HG03378 (cell line): ENCODE data around the gene FHL2.

Experiments
- ATAC-seq: cut with Tn5 transposase; IDR thresholded peaks from one replicate; pipeline ENCODE4 v1.9.1; 2021; ENCODE audit warnings: mild to moderate bottlenecking, moderate library complexity; ENCODE audit not compliant: unreplicated experiment

FHL2 gene

GRCh38 chr2:105397953-105398335, 907 bp downstream of the FHL2 start:
- ATAC-seq: no peak

DNA sequence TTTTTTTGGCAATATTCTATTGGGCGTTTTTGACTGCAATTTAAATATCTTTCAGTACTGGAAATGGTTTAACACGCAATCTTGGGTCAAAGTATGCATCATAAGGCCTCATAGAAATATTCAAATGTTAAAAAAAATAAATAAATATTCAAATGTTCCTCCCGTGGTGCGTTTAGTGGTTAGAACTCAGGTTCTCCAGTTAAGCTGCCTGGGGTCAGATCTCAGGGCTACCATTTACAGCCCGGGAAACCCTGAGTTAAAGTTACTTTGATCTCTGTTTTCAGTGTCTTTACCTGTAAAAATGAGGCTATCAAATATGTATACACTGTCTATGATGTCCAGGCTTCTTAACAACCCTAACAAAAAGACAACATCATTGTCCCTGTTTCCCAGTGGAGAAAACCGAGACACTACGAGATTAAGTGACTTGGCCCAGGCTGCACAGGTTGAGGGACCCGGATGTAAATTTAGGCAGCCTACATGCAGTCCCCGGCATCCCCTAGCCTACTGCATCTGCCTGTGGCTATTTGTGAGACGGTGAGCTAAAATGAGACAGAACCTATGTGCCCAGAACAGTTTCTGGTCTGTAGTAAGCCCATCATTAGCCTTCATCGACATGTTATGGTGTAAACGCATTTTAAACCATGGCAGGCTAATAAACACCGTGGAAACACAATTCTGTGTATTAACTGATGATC, 1.7 kb downstream of the FHL2 start:
- no peak for ATAC-seq

- ATAC-seq: no peak
Measured at GRCh38 chr2:105396254-105397024, 2.4 kb downstream of the FHL2 start.

GRCh38 chr2:105395691-105396090, 3.2 kb downstream of the FHL2 start:
- ATAC-seq: no peak

DNA sequence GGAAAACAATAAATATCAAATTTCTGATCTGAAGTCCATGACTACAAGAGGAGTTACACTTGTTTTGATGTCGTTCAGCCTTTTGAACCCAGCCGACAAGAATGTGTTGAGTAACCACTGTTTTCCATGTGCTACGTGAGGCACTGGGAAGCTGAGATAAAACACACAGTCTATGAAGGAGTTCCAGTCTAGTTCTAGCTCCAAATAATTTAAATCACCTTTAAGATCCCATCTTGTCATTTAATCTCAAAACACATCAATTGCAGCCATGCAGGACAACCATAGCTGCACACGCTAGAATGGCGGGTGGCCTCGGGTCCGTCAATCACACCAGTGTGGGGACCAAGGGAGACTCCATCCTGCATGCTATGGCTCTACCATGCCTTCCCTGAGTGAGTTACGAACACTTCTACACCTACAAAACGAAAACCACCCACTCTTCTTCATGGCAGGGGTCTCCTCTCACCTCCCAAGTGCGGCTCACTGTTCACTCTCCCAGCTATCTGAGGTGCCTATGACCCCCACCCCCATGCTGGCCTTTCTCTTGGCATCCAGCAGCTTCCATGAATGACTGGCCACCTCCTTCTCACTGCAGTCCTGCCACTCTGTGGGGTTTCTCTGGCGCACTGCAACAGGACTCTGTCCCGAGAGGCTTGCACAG, 3.8 kb downstream of the FHL2 start:
- no peak for ATAC-seq

- ATAC-seq: no peak
Measured at GRCh38 chr2:105393373-105394055, 5.3 kb downstream of the FHL2 start.

GRCh38 chr2:105391763-105392662, 6.8 kb downstream of the FHL2 start:
- no peak for ATAC-seq

DNA sequence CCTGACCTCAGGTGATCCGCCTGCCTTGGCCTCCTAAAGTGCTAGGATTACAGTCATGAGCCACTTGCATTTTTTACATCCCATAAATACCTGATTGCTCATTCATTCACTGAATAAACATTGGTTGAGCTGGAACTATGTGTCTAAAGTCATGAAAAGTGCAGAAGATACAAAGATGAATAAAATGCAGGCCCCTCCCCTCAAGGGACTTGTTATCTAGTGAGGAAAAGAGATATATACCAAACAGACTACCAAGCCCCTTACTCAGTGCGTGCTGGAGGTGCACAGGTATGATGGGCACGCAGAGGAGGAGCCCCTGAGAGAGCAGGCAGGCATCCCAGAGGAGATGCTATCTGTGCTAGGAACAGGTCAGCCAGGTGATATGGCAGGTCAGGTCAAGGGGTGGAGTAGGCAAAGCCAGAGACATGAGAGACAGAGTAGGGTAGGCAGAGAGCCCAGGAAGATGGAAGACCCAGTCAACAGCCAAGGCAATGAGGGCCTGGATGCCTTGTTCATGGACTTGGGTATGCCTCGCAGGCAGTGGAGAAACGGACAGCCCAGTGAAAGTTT, 7.7 kb downstream of the FHL2 start:
- no peak for ATAC-seq

DNA sequence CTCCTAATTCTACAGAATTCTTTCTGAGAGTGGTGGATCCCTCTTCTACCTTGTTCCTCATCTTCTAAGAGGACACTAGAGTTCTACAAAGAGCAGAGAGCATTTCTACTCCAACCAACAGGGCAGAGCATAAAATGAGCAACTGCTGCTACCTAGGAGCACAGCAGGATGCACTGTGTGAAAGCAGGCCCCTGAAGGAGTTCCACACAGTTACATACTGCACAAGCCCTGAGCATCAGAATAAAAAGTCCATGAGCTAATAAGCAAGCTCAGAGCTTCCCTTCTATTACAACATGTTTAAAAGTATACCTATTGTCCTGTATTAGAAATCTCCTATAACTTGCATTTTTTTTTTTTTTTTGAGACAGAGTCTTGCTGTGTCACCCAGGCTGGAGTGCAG, 8.4 kb downstream of the FHL2 start:
- no peak for ATAC-seq

DNA sequence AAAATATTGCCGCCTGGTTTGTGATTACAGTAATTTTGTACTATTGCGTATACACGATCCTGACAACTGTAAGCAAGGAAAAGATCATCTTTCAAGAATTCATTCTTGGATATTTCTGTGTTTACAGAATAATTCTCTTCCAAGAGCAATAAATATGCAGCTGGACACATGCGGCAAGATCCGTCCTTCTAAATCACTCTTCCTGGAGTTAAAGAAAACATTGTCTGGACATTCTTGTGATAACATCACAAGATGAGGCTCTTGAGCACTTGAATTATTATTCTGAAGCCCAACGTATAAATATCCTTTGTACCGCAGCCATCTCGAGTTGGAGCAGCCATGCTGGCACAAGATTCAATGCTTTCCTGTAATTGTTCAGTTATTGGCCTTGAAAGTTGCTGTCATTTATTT, 9.9 kb downstream of the FHL2 start:
- ATAC-seq: no peak

DNA sequence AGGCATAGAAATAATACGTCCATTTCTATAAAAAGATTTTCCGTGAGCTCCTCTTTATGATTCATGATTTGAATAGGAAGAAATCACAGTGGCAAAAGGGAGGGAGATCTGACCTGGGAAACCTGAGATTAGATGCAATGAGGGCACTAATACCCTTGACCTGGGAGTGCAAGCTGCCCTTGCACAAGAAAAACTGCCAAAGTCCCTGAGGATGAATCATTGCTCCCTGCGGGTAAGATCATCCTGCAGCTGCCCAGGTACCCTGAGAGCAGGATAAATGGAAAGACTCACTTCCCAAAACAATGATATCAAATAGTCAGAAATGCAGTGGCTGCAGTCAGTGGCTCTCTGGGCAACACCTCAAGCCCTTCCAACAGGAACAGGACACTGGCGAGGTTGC, 11.6 kb downstream of the FHL2 start:
- ATAC-seq: no peak

GRCh38 chr2:105385731-105386540, 12.9 kb downstream of the FHL2 start:
- ATAC-seq: no peak

DNA sequence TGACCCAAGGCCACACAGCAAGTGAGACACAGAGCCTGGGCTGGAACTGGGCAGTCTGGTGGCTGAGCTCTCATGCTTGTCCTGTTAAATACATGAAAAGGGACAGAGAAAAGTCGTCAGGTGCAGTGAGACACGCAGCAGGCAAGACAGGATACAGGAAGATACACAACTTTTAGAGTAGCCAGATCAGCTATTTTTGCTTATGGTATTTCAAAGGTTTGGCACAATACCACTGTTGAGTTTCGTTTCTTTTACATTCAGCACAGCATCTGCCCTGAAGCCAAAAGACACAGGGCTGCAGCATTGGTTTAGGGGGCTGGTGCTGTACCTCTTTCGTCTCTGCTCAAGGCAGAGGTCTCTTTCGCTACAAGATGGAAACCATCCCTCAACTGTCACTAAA, 14.0 kb downstream of the FHL2 start:
- ATAC-seq: no peak

GRCh38 chr2:105384216-105384615, 14.6 kb downstream of the FHL2 start:
- ATAC-seq: no peak

- no peak for ATAC-seq
Measured at GRCh38 chr2:105383432-105384166, 15.3 kb downstream of the FHL2 start.

GRCh38 chr2:105382177-105382576, 16.7 kb downstream of the FHL2 start:
- ATAC-seq: no peak

DNA sequence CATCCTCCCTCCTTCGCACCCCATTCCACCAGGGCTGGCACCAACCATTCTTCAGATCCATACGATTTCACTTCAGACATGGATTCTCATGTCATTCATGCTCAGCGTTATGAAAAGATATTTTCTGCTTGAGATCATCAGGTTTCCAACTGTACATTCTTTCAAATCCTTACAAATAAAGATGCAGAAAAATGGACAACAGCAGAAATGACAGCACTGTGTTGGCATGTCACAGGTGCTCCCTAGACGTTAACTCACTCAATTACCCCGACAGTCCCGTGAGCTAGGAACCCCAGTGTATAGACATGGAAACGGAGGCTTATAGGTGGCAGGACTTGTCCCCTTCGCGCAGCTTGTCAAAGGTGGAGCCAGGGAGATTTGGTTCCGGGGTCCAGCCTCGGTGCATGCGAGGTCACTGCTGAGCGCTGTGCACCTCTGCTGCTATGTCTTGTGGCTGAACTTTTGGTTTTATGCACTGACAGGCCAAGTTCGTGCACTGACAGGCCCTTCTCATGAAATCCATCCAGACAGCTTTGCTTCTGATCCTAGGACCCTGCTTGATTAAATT, 17.7 kb downstream of the FHL2 start:
- ATAC-seq: no peak

GRCh38 chr2:105380432-105381100, 18.3 kb downstream of the FHL2 start:
- no peak for ATAC-seq
